GM12878 (cell line): Measurements from ENCODE around the gene DNAJB2. TPM values are rescaled to one million over a fixed set of nuclear protein-coding genes. Genes with fewer than 3 reads are reported as not detected.
A peak's percentile ranks its signal among the peaks of the same experiment; 100 is the strongest.

Source experiments
- BRCA1 ChIP-seq: IDR thresholded peaks from 2 replicates; pipeline ENCODE4 v1.6.1; 2011; ENCODE audit warnings: low read depth, low read length, improper control_type of control experiment
- CBFB ChIP-seq: IDR thresholded peaks from 2 replicates; pipeline ENCODE4 v1.6.1; 2016; ENCODE audit warnings: antibody characterized with exemption, low read depth
- CHD1 ChIP-seq: IDR thresholded peaks from 2 replicates; pipeline ENCODE4 v1.6.1; 2012; ENCODE audit warnings: low read depth, low read length, improper control_type of control experiment
- KLF5 ChIP-seq: fragments of 450-650 bp; IDR thresholded peaks from 2 replicates; pipeline ENCODE4 v1.6.1; 2014; ENCODE audit warnings: mild to moderate bottlenecking; ENCODE audit not compliant: partially characterized antibody
- NFYB ChIP-seq: IDR thresholded peaks from 2 replicates; pipeline ENCODE4 v1.6.1; 2011; ENCODE audit warnings: low read depth, mild to moderate bottlenecking, low read length, improper control_type of control experiment, moderate library complexity; ENCODE audit not compliant: insufficient read depth
- NRF1 ChIP-seq: conservative IDR thresholded peaks from 2 replicates; pipeline ENCODE4 v1.6.1; 2011; ENCODE audit warnings: mild to moderate bottlenecking, low read depth, low read length, improper control_type of control experiment
- POLR2A ChIP-seq: IDR thresholded peaks from 2 replicates; pipeline ENCODE4 v1.6.1; 2011; ENCODE audit warnings: low read depth, mild to moderate bottlenecking, low read length
- POLR2AphosphoS5 ChIP-seq: IDR thresholded peaks from 2 replicates; pipeline ENCODE4 v1.6.1; 2011; ENCODE audit warnings: mild to moderate bottlenecking, low read length, inconsistent platforms
- RB1 ChIP-seq: fragments of 450-650 bp; formaldehyde crosslinking; IDR thresholded peaks from 2 replicates; pipeline ENCODE4 v1.6.1; 2017; ENCODE audit warnings: mild to moderate bottlenecking, borderline replicate concordance
- RELA ChIP-seq: fragments of 450-650 bp; IDR thresholded peaks from 2 replicates; pipeline ENCODE4 v1.8.0; 2014; ENCODE audit warnings: borderline replicate concordance; ENCODE audit not compliant: partially characterized antibody
- SIX5 ChIP-seq: IDR thresholded peaks from 2 replicates; pipeline ENCODE4 v1.6.1; 2011; ENCODE audit warnings: mild to moderate bottlenecking, low read depth, low read length, moderate library complexity; ENCODE audit not compliant: severe bottlenecking
- SMC3 ChIP-seq: IDR thresholded peaks from 2 replicates; pipeline ENCODE4 v1.6.1; 2011; ENCODE audit warnings: low read length, improper control_type of control experiment, borderline replicate concordance
- SP1 ChIP-seq: IDR thresholded peaks from one replicate; pipeline ENCODE4 v1.6.1; 2011; ENCODE audit warnings: low read depth, low read length
- STAT3 ChIP-seq: IDR thresholded peaks from 2 replicates; pipeline ENCODE4 v1.6.1; 2011; ENCODE audit warnings: low read depth, low read length, improper control_type of control experiment
- YBX1 ChIP-seq: fragments of 450-650 bp; IDR thresholded peaks from 2 replicates; pipeline ENCODE4 v1.6.1; 2016; ENCODE audit warnings: antibody characterized with exemption
- ZNF274 ChIP-seq: IDR thresholded peaks from one replicate; pipeline ENCODE4 v1.8.0; 2011; ENCODE audit not compliant: insufficient read length, insufficient read depth
- ZSCAN29 ChIP-seq: fragments of 450-650 bp; IDR thresholded peaks from 2 replicates; pipeline ENCODE4 v1.6.1; 2017; ENCODE audit warnings: mild to moderate bottlenecking, moderate library complexity
- polyA plus RNA-seq, 11 experiments: library from polyadenylated mRNA; depleted of rRNA in 4 of 11; unstranded in 6 of 11; stranded (reverse) in 5 of 11; fragments of >200 nt; fragmentation: Nextera tagmentation in 4 of 11; fragmentation: Illumina TruSeq in 1 of 11; extraction: Ambion mirVana in 4 of 11; extraction: Trizol in 1 of 11; gene quantifications; 1 replicate in 1 of 11; 2 replicates in 10 of 11; pipeline versions ENCODE4 v1.2.1 to v1.2.3, GENCODE V29; 2011 to 2016; ENCODE audit warnings: inconsistent platforms in 2 of 11, missing spikeins in 2 of 11, low read depth in 1 of 11
- total RNA-seq, 4 experiments: library from RNA; depleted of rRNA in 3 of 4; stranded (reverse); fragments of >200 nt in 3 of 4; fragmentation: Illumina TruSeq in 1 of 4; extraction: Trizol in 1 of 4; gene quantifications; 2 replicates each; pipeline versions ENCODE4 v1.2.1 to v1.2.3, GENCODE V29; 2013 to 2021
- TF ChIP-seq, protein P1 (sequence below): IDR thresholded peaks from 2 replicates; pipeline ENCODE4 v1.6.1; 2012; ENCODE audit warnings: improper control_type of control experiment, low read depth, low read length; ENCODE audit not compliant: insufficient replicate concordance
- TF ChIP-seq, protein P2 (sequence below): IDR thresholded peaks from 2 replicates; pipeline ENCODE4 v1.6.1; 2011; ENCODE audit warnings: low read depth, low read length, improper control_type of control experiment, borderline replicate concordance
- TF ChIP-seq, protein P3 (sequence below): IDR thresholded peaks from 2 replicates; pipeline ENCODE4 v1.6.1; 2012; ENCODE audit warnings: low read depth, low read length, improper control_type of control experiment
- TF ChIP-seq, protein P4 (sequence below): IDR thresholded peaks from 2 replicates; pipeline ENCODE4 v1.6.1; 2012; ENCODE audit warnings: mild to moderate bottlenecking, low read depth, low read length

DNAJB2 gene
- total and polyA plus RNA-seq, 10 of the 15 experiments (the other 5 are each of a cell fraction or from before 2014, with no cell fraction given) = 0.26 to 36.5 (median 12.5) TPM

DNA sequence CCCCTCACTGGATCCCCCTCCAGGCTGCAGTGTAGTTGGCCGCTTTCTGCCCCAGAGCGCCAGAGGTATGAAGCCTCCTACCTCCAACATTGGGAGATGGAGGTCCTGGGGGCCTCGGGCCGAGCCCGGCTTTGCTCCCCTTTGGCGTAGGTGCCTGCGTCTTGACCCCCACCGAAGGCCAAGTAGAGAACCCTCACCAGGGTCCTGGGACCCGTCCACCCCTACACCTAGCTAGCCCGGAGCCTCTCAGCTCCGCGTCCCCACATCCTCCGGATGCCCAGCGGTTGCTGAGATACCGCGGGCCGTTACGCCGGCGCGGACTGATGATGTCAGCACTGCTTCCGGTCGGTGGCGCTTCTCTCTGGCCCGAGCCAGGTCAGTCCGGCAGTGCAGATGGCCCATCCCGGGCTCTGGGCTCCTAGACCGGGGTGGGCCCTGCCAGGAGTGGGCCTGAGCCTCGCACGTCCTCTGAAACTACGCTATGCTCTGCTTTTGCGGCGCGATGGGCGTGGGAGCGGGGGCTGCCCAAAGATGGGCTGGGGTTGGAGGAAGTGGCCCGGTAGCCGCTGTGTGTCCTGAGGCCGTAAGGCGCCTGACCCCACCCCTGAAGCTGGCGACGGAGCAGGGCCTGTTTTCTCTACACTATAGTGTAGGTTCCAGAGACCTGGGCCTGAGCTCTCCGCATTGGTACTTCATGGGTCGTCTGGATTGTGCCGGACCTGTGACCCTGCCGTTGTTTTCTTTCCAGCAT lies 33.8 kb upstream of the DNAJB2 start, which contains the start of the genes GLB1L and STK16 (continued):
- TF ChIP-seq, protein P1, sequence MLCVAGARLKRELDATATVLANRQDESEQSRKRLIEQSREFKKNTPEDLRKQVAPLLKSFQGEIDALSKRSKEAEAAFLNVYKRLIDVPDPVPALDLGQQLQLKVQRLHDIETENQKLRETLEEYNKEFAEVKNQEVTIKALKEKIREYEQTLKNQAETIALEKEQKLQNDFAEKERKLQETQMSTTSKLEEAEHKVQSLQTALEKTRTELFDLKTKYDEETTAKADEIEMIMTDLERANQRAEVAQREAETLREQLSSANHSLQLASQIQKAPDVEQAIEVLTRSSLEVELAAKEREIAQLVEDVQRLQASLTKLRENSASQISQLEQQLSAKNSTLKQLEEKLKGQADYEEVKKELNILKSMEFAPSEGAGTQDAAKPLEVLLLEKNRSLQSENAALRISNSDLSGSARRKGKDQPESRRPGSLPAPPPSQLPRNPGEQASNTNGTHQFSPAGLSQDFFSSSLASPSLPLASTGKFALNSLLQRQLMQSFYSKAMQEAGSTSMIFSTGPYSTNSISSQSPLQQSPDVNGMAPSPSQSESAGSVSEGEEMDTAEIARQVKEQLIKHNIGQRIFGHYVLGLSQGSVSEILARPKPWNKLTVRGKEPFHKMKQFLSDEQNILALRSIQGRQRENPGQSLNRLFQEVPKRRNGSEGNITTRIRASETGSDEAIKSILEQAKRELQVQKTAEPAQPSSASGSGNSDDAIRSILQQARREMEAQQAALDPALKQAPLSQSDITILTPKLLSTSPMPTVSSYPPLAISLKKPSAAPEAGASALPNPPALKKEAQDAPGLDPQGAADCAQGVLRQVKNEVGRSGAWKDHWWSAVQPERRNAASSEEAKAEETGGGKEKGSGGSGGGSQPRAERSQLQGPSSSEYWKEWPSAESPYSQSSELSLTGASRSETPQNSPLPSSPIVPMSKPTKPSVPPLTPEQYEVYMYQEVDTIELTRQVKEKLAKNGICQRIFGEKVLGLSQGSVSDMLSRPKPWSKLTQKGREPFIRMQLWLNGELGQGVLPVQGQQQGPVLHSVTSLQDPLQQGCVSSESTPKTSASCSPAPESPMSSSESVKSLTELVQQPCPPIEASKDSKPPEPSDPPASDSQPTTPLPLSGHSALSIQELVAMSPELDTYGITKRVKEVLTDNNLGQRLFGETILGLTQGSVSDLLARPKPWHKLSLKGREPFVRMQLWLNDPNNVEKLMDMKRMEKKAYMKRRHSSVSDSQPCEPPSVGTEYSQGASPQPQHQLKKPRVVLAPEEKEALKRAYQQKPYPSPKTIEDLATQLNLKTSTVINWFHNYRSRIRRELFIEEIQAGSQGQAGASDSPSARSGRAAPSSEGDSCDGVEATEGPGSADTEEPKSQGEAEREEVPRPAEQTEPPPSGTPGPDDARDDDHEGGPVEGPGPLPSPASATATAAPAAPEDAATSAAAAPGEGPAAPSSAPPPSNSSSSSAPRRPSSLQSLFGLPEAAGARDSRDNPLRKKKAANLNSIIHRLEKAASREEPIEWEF = no peak
- TF ChIP-seq, protein P2, sequence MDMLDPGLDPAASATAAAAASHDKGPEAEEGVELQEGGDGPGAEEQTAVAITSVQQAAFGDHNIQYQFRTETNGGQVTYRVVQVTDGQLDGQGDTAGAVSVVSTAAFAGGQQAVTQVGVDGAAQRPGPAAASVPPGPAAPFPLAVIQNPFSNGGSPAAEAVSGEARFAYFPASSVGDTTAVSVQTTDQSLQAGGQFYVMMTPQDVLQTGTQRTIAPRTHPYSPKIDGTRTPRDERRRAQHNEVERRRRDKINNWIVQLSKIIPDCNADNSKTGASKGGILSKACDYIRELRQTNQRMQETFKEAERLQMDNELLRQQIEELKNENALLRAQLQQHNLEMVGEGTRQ = no peak
- TF ChIP-seq KLF5 = no peak
- no peak for TF ChIP-seq NFYB
- TF ChIP-seq SMC3 = no peak
- TF ChIP-seq STAT3 = no peak
- no peak for TF ChIP-seq YBX1
- TF ChIP-seq POLR2A = peak; percentile 96
- TF ChIP-seq POLR2AphosphoS5 = peak; percentile 86
- peak; percentile 57; the same call in 1 of the 2 replicates for TF ChIP-seq RB1
- TF ChIP-seq, protein P3, sequence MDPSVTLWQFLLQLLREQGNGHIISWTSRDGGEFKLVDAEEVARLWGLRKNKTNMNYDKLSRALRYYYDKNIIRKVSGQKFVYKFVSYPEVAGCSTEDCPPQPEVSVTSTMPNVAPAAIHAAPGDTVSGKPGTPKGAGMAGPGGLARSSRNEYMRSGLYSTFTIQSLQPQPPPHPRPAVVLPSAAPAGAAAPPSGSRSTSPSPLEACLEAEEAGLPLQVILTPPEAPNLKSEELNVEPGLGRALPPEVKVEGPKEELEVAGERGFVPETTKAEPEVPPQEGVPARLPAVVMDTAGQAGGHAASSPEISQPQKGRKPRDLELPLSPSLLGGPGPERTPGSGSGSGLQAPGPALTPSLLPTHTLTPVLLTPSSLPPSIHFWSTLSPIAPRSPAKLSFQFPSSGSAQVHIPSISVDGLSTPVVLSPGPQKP = peak; percentile 94
- TF ChIP-seq, protein P4, sequence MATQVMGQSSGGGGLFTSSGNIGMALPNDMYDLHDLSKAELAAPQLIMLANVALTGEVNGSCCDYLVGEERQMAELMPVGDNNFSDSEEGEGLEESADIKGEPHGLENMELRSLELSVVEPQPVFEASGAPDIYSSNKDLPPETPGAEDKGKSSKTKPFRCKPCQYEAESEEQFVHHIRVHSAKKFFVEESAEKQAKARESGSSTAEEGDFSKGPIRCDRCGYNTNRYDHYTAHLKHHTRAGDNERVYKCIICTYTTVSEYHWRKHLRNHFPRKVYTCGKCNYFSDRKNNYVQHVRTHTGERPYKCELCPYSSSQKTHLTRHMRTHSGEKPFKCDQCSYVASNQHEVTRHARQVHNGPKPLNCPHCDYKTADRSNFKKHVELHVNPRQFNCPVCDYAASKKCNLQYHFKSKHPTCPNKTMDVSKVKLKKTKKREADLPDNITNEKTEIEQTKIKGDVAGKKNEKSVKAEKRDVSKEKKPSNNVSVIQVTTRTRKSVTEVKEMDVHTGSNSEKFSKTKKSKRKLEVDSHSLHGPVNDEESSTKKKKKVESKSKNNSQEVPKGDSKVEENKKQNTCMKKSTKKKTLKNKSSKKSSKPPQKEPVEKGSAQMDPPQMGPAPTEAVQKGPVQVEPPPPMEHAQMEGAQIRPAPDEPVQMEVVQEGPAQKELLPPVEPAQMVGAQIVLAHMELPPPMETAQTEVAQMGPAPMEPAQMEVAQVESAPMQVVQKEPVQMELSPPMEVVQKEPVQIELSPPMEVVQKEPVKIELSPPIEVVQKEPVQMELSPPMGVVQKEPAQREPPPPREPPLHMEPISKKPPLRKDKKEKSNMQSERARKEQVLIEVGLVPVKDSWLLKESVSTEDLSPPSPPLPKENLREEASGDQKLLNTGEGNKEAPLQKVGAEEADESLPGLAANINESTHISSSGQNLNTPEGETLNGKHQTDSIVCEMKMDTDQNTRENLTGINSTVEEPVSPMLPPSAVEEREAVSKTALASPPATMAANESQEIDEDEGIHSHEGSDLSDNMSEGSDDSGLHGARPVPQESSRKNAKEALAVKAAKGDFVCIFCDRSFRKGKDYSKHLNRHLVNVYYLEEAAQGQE = no peak
- TF ChIP-seq CHD1 = no peak
- TF ChIP-seq SIX5 = peak; percentile 38
- TF ChIP-seq ZSCAN29 = no peak
- TF ChIP-seq NRF1 = no peak
- TF ChIP-seq CBFB = peak; percentile 76
- TF ChIP-seq BRCA1 = peak; percentile 28; the same call in 1 of the 2 replicates
- no peak for TF ChIP-seq ZNF274
- peak; percentile 33 for TF ChIP-seq RELA
- no peak for TF ChIP-seq SP1
